Prostate gland (tissue), 2 donors: ENCODE measurements around the gene KCNC1. TPM values are rescaled to one million over a fixed set of nuclear protein-coding genes. Genes with fewer than 3 reads are reported as not detected.

Source experiments
- DNase-seq: peaks from one replicate; pipeline ENCODE4 v3.0.0-alpha.2; 2019; ENCODE audit warnings: low spot score
- H3K27ac ChIP-seq, 2 donors: fragments of 200-600 bp; sonication (generic); 2 replicates each; pipeline ENCODE4 v1.5.1; 2017 to 2019
- H3K27me3 ChIP-seq: fragments of 200-600 bp; sonication (generic); replicated peaks from 2 replicates; pipeline ENCODE4 v1.5.1; 2019; ENCODE audit not compliant: insufficient read depth
- H3K36me3 ChIP-seq, 2 donors: fragments of 200-600 bp; sonication (generic); 1 replicate in 1 of 2; 2 replicates in 1 of 2; pipeline versions ENCODE4 v1.5.1 to v1.8.1; 2017 to 2019
- H3K4me1 ChIP-seq: fragments of 200-600 bp; sonication (generic); replicated peaks from 2 replicates; pipeline ENCODE4 v1.5.1; 2019
- H3K4me3 ChIP-seq, 2 donors: fragments of 200-600 bp; sonication (generic); 2 replicates each; pipeline ENCODE4 v1.5.1; 2017 to 2019
- H3K9me3 ChIP-seq: fragments of 200-600 bp; sonication (generic); 2 replicates; pipeline ENCODE4 v1.5.1; 2017
- CTCF ChIP-seq, 4 experiments: fragments of 200-600 bp in 2 of 4; fragments of 450-650 bp in 2 of 4; sonication (generic) in 2 of 4; IDR thresholded peaks; 1 replicate in 3 of 4; 2 replicates in 1 of 4; pipeline ENCODE4 v1.5.1; 2016 to 2019; ENCODE audit warnings: antibody characterized with exemption in 4 of 4, mild to moderate bottlenecking in 2 of 4, moderate library complexity in 2 of 4
- POLR2A ChIP-seq: fragments of 450-650 bp; IDR thresholded peaks from one replicate; pipeline ENCODE4 v1.6.1; 2016; ENCODE audit warnings: antibody characterized with exemption, mild to moderate bottlenecking
- POLR2AphosphoS5 ChIP-seq: sonication (generic); formaldehyde crosslinking; IDR thresholded peaks from one replicate; pipeline ENCODE4 v1.6.1; 2017; ENCODE audit warnings: antibody characterized with exemption
- WGBS: methylation state at CpG from one replicate; pipeline ENCODE4 v1.1.5; 2018; 5-methylcytosine and 5-hydroxymethylcytosine counted together
- intact Hi-C: fragments of 100-400 bp; cut with DNase I; formaldehyde crosslinking; loops from one replicate; pipeline ENCODE4 v1.14.2; 2022
- total RNA-seq, 2 donors: library from RNA; depleted of rRNA; stranded (reverse); fragments of >200 nt; gene quantifications; one replicate each; pipeline ENCODE4 v1.1.0, GENCODE V29; 2016

The KCNC1 gene
- total RNA-seq, 2 donors from 2014 or later, result 3.0 TPM; not detected in 1

DNA sequence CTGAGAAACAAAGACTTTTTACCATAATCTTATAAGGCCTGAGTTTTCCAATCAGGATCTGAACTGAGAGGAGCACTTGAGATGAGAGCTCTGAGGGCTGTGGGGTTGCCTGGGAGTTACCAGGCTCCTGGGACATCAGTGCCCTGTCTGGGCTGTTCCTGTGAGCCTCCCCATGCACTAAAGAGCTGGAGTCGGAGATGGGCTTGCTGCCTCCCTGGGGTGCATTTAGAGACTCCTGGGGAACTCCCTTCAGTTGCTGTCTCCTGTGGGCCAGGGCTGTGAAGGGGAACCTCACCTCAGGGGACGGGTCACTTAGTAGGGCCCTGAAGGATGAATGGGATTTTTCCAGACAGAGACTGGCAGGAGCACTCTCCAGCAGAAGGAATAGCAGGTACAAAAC is 33.3 kb downstream of the KCNC1 start:
- 71% methylated on average over 2 of the region's 2 CpGs for WGBS
- Histone ChIP-seq H3K4me3 (no peak overlapping the region), H3K27ac (no peak overlapping the region), H3K4me1 (no peaks in the 10 kb centered on the region), H3K9me3 (no peaks in the 10 kb centered on the region), H3K36me3 (no peaks in the 10 kb centered on the region), H3K27me3 (no peaks in the 10 kb centered on the region)
- TF ChIP-seq POLR2A (no peak), CTCF (IDR thresholded peaks at IDR 0.05) (no peak), POLR2AphosphoS5 (no peak)
- intact Hi-C loops, result loop anchor here (10.0 kb wide), 1 partner anchor 207 kb away; no protein-coding TSS in a partner anchor
- no peak for DNase-seq

- WGBS, result 93% methylated on average over 5 of the region's 7 CpGs
Measured at GRCh38 chr11:17768547-17768946, 34.0 kb downstream of the KCNC1 start.

GRCh38 chr11:17769218-17769617 is 34.6 kb downstream of the KCNC1 start:
- TF ChIP-seq POLR2A (no peak), POLR2AphosphoS5 (no peak), CTCF (IDR thresholded peaks at IDR 0.05) (no peak)
- DNase-seq, result no peak
- Histone ChIP-seq H3K9me3 (no peaks in the 10 kb centered on the region), H3K36me3 (no peaks in the 10 kb centered on the region), H3K4me1 (no peaks in the 10 kb centered on the region), H3K27me3 (no peaks in the 10 kb centered on the region), H3K27ac (no peak overlapping the region), H3K4me3 (no peak overlapping the region)
- 96% methylated on average over 1 of the region's 1 CpG for WGBS
- intact Hi-C loops, result loop anchor here (10.0 kb wide), 1 partner anchor 206 kb away; no protein-coding TSS in a partner anchor

More at GRCh38 chr11:17768547-17768946, 34.0 kb downstream of the KCNC1 start:
- Histone ChIP-seq H3K4me1 (no peaks in the 10 kb centered on the region), H3K4me3 (no peak overlapping the region), H3K27ac (no peak overlapping the region), H3K36me3 (no peaks in the 10 kb centered on the region), H3K9me3 (no peaks in the 10 kb centered on the region), H3K27me3 (no peaks in the 10 kb centered on the region)
- intact Hi-C loops, result loop anchor here (10.0 kb wide), 1 partner anchor 206 kb away; no protein-coding TSS in a partner anchor
- TF ChIP-seq POLR2AphosphoS5 (no peak), CTCF (IDR thresholded peaks at IDR 0.05) (no peak), POLR2A (no peak)
- DNase-seq, result no peak

DNA sequence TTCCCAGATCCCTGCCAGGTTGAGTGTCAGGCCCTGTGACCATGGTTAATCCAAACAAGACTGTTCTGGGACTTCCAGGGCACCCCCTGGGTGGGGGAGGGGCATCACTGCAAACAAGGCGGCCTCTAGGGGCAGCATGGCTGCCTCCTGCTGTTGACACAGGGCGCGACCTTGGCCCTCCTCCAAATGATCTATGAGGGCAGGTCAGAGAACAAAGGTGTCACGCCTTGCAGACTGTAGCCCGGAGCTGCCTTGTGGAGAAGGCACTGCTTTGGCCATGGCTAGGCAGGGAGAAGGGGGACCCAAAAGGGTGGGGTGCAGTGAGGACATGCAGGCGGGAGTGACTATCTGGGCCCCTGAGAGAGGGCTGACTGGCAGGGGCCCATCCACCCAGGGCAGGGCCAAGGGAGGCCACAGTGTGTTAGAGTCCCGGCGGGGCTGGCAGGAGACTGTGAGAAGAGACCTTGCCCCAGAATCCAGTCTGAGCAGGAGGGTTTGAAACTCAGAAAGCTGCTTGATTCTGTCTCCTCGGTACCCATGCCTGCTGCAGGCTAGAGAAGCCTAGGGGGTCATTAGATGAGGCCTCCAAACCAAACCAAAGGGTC is 35.6 kb downstream of the KCNC1 start:
- 80% methylated on average over 9 of the region's 9 CpGs for WGBS
- no peak overlapping the region for H3K27ac ChIP-seq
- no peaks in the 10 kb centered on the region for H3K27me3 ChIP-seq
- H3K4me1 ChIP-seq, result no peaks in the 10 kb centered on the region
- no peaks in the 10 kb centered on the region for H3K36me3 ChIP-seq
- H3K9me3 ChIP-seq, result no peaks in the 10 kb centered on the region
- H3K4me3 ChIP-seq, result no peak overlapping the region
- intact Hi-C loops, result no loop called here
- TF ChIP-seq POLR2A, result no peak
- no peak for TF ChIP-seq POLR2AphosphoS5
- TF ChIP-seq CTCF (IDR thresholded peaks at IDR 0.05), result no peak
- DNase-seq, result no peak

DNA sequence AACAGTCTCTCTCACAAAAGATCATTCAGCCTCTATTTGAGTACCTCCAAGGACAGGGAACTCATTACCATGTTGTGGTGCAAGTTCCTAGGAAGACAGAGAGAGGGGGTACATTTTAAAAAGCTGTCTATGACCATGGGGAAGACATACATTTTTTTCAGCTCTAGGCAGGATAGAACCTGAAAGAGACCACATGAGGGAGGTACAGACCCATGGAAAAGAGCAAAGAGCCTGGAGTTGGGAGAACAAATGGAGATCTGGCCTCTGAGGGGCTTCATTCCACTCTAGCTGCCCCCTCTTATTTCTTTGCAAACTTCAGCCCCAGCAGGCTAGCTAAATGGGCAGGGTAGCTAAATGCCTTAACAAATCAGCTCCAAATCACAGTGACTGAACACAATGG is 36.3 kb downstream of the KCNC1 start:
- Histone ChIP-seq H3K36me3 (no peaks in the 10 kb centered on the region), H3K9me3 (no peaks in the 10 kb centered on the region), H3K4me1 (no peaks in the 10 kb centered on the region), H3K27me3 (no peaks in the 10 kb centered on the region), H3K27ac (no peak overlapping the region), H3K4me3 (no peak overlapping the region)
- DNase-seq, result no peak
- TF ChIP-seq POLR2AphosphoS5 (no peak), POLR2A (no peak), CTCF (IDR thresholded peaks at IDR 0.05) (no peak)
- intact Hi-C loops, result no loop called here
